Measurements from ENCODE around the gene KIF18B.
A peak's percentile ranks its signal among the peaks of the same experiment; 100 is the strongest.

The KIF18B gene

GRCh38 chr17:44940768-44941167 is 6.8 kb downstream of the KIF18B start:
- no peak overlapping the region for H3K4me3 ChIP-seq (ENCODE audit: severe bottlenecking)
- no peak for TF ChIP-seq CTCF (IDR thresholded peaks at IDR 0.05; ENCODE audit: poor library complexity, severe bottlenecking)
- peaks cover 77% of the 10 kb centered on the region for H3K36me3 ChIP-seq (ENCODE audit: low read depth)
- H3K9me3 ChIP-seq (ENCODE audit: severe bottlenecking): no peaks in the 10 kb centered on the region
- no peaks in the 10 kb centered on the region for H3K27me3 ChIP-seq (ENCODE audit: insufficient read depth, poor library complexity, severe bottlenecking)
- H3K27ac ChIP-seq (ENCODE audit: poor library complexity, severe bottlenecking): peak overlapping the region; percentile 84
- DNase-seq (ENCODE audit: low spot score) (no peak), ATAC-seq (ENCODE audit: low read depth) (peak; percentile 35)
- H3K4me1 ChIP-seq (ENCODE audit: insufficient read depth, poor library complexity, severe bottlenecking): peaks cover 44% of the 10 kb centered on the region

- Histone ChIP-seq H3K4me1 (ENCODE audit: insufficient read depth, poor library complexity, severe bottlenecking) (peaks cover 41% of the 10 kb centered on the region), H3K9me3 (ENCODE audit: severe bottlenecking) (no peaks in the 10 kb centered on the region), H3K36me3 (ENCODE audit: low read depth) (peaks cover 77% of the 10 kb centered on the region), H3K4me3 (ENCODE audit: severe bottlenecking) (no peak overlapping the region), H3K27me3 (ENCODE audit: insufficient read depth, poor library complexity, severe bottlenecking) (no peaks in the 10 kb centered on the region), H3K27ac (ENCODE audit: poor library complexity, severe bottlenecking) (peak overlapping the region; percentile 84)
- no peak for TF ChIP-seq CTCF (IDR thresholded peaks at IDR 0.05; ENCODE audit: poor library complexity, severe bottlenecking)
- ATAC-seq (ENCODE audit: low read depth) (peak; percentile 89), DNase-seq (ENCODE audit: low spot score) (peak; percentile 48)
These were observed 7.3 kb downstream of the KIF18B start for GRCh38 chr17:44940317-44940716.

GRCh38 chr17:44935116-44935515 is 12.5 kb downstream of the KIF18B start:
- H3K27ac ChIP-seq (ENCODE audit: poor library complexity, severe bottlenecking): no peak overlapping the region
- H3K4me1 ChIP-seq (ENCODE audit: insufficient read depth, poor library complexity, severe bottlenecking): peaks cover 9% of the 10 kb centered on the region
- H3K9me3 ChIP-seq (ENCODE audit: severe bottlenecking): no peaks in the 10 kb centered on the region
- TF ChIP-seq CTCF (IDR thresholded peaks at IDR 0.05; ENCODE audit: poor library complexity, severe bottlenecking): no peak
- peak; percentile 72 for DNase-seq (ENCODE audit: low spot score)
- no peak for ATAC-seq (ENCODE audit: low read depth)
- H3K36me3 ChIP-seq (ENCODE audit: low read depth): peaks cover 96% of the 10 kb centered on the region
- H3K4me3 ChIP-seq (ENCODE audit: severe bottlenecking): no peak overlapping the region
- no peaks in the 10 kb centered on the region for H3K27me3 ChIP-seq (ENCODE audit: insufficient read depth, poor library complexity, severe bottlenecking)

GRCh38 chr17:44934745-44935105 is 12.8 kb downstream of the KIF18B start:
- DNase-seq (ENCODE audit: low spot score): peak; percentile 41
- no peak for ATAC-seq (ENCODE audit: low read depth)
- Histone ChIP-seq H3K27ac (ENCODE audit: poor library complexity, severe bottlenecking) (no peak overlapping the region), H3K27me3 (ENCODE audit: insufficient read depth, poor library complexity, severe bottlenecking) (no peaks in the 10 kb centered on the region), H3K36me3 (ENCODE audit: low read depth) (peaks cover 97% of the 10 kb centered on the region), H3K9me3 (ENCODE audit: severe bottlenecking) (no peaks in the 10 kb centered on the region), H3K4me1 (ENCODE audit: insufficient read depth, poor library complexity, severe bottlenecking) (peaks cover 5% of the 10 kb centered on the region), H3K4me3 (ENCODE audit: severe bottlenecking) (no peak overlapping the region)
- TF ChIP-seq CTCF (IDR thresholded peaks at IDR 0.05; ENCODE audit: poor library complexity, severe bottlenecking): no peak

GRCh38 chr17:44933824-44934744 is 13.5 kb downstream of the KIF18B start:
- Histone ChIP-seq H3K27me3 (ENCODE audit: insufficient read depth, poor library complexity, severe bottlenecking) (no peaks in the 10 kb centered on the region), H3K27ac (ENCODE audit: poor library complexity, severe bottlenecking) (no peak overlapping the region), H3K4me3 (ENCODE audit: severe bottlenecking) (no peak overlapping the region), H3K9me3 (ENCODE audit: severe bottlenecking) (no peaks in the 10 kb centered on the region), H3K4me1 (ENCODE audit: insufficient read depth, poor library complexity, severe bottlenecking) (peaks cover 4% of the 10 kb centered on the region), H3K36me3 (ENCODE audit: low read depth) (peaks cover 97% of the 10 kb centered on the region)
- no peak for ATAC-seq (ENCODE audit: low read depth)
- DNase-seq (ENCODE audit: low spot score): peak; percentile 54
- TF ChIP-seq CTCF (IDR thresholded peaks at IDR 0.05; ENCODE audit: poor library complexity, severe bottlenecking): no peak

Data from RWPE2 (cell line).